ENCODE results near the gene SDC3. TPM values are rescaled to one million over a fixed set of nuclear protein-coding genes. Genes with fewer than 3 reads are reported as not detected.

SDC3 gene
- total and polyA plus RNA-seq, 4 experiments from 2014 or later = 0.29 to 0.64 TPM; not detected in 2

GRCh38 chr1:30846587-30846986 is 62.0 kb downstream of the SDC3 start:
- Mint-ChIP-seq H3K4me1 (no peaks in the 10 kb centered on the region), H3K9me3 (peaks cover 0 to 4% (median 0%) of the 10 kb centered on the region in 8 donors), H3K4me3 (no peak overlapping the region), H3K27me3 (peaks cover 28 to 44% of the 10 kb centered on the region in 2 donors), H3K36me3 (no peaks in the 10 kb centered on the region), H3K27ac (no peak overlapping the region)
- DNase-seq = no peak
- Histone ChIP-seq H3K27ac (ENCODE audit: low read depth, low read length) (no peak overlapping the region), H3K4me3 (ENCODE audit: low read length in 2 of 2) (no peak overlapping the region), H3K27me3 (ENCODE audit: insufficient read depth, low read length) (peaks cover 21% of the 10 kb centered on the region), H3K9me3 (ENCODE audit: control insufficient read depth in 1 of 2, low read length in 2 of 2) (no peaks in the 10 kb centered on the region), H3K4me1 (ENCODE audit: insufficient read depth, low read length) (no peaks in the 10 kb centered on the region), H3K36me3 (ENCODE audit: insufficient read depth, low read length) (no peaks in the 10 kb centered on the region)
- intact Hi-C loops (cut with micrococcal nuclease) = no loop called here
- POLR2A ChIA-PET (ENCODE audit: partially characterized antibody) = no interaction called here
- CTCF ChIA-PET (ENCODE audit: partially characterized antibody) = no interaction called here

GRCh38 chr1:30845904-30846290 is 62.7 kb downstream of the SDC3 start:
- no peak overlapping the region for H3K27ac Mint-ChIP-seq
- no peak for DNase-seq
- Histone ChIP-seq H3K4me3 (ENCODE audit: low read length in 2 of 2) (no peak overlapping the region), H3K27ac (ENCODE audit: low read depth, low read length) (no peak overlapping the region), H3K36me3 (ENCODE audit: insufficient read depth, low read length) (no peaks in the 10 kb centered on the region), H3K4me1 (ENCODE audit: insufficient read depth, low read length) (no peaks in the 10 kb centered on the region), H3K27me3 (ENCODE audit: insufficient read depth, low read length) (peaks cover 21% of the 10 kb centered on the region), H3K9me3 (ENCODE audit: control insufficient read depth in 1 of 2, low read length in 2 of 2) (no peaks in the 10 kb centered on the region)
- ChIA-PET CTCF (ENCODE audit: partially characterized antibody) (no interaction called here), POLR2A (ENCODE audit: partially characterized antibody) (no interaction called here)
- H3K36me3 Mint-ChIP-seq = no peaks in the 10 kb centered on the region
- no peak overlapping the region for H3K4me3 Mint-ChIP-seq
- H3K4me1 Mint-ChIP-seq = no peaks in the 10 kb centered on the region
- intact Hi-C loops (cut with micrococcal nuclease) = no loop called here
- H3K27me3 Mint-ChIP-seq = peaks cover 29 to 49% of the 10 kb centered on the region in 2 donors
- H3K9me3 Mint-ChIP-seq = peaks cover 0 to 4% (median 0%) of the 10 kb centered on the region in 8 donors

- DNase-seq = no peak
- Mint-ChIP-seq H3K36me3 (no peaks in the 10 kb centered on the region), H3K27ac (peak overlapping the region in 1 of 7 donors; percentile 17), H3K27me3 (peaks cover 29 to 54% of the 10 kb centered on the region in 2 donors), H3K4me1 (no peaks in the 10 kb centered on the region), H3K4me3 (no peak overlapping the region), H3K9me3 (peaks cover 0 to 4% (median 0%) of the 10 kb centered on the region in 8 donors)
- H3K4me1 ChIP-seq (ENCODE audit: insufficient read depth, low read length) = no peaks in the 10 kb centered on the region
- peaks cover 21% of the 10 kb centered on the region for H3K27me3 ChIP-seq (ENCODE audit: insufficient read depth, low read length)
- no peak overlapping the region for H3K4me3 ChIP-seq (ENCODE audit: low read length in 2 of 2)
- ChIA-PET POLR2A (ENCODE audit: partially characterized antibody) (no interaction called here), CTCF (ENCODE audit: partially characterized antibody) (no interaction called here)
- no peaks in the 10 kb centered on the region for H3K9me3 ChIP-seq (ENCODE audit: control insufficient read depth in 1 of 2, low read length in 2 of 2)
- intact Hi-C loops (cut with micrococcal nuclease) = no loop called here
- H3K27ac ChIP-seq (ENCODE audit: low read depth, low read length) = no peak overlapping the region
- no peaks in the 10 kb centered on the region for H3K36me3 ChIP-seq (ENCODE audit: insufficient read depth, low read length)
Measured at GRCh38 chr1:30845237-30845903, 63.2 kb downstream of the SDC3 start.

GRCh38 chr1:30844631-30845030 is 63.9 kb downstream of the SDC3 start:
- Histone ChIP-seq H3K36me3 (ENCODE audit: insufficient read depth, low read length) (no peaks in the 10 kb centered on the region), H3K4me1 (ENCODE audit: insufficient read depth, low read length) (no peaks in the 10 kb centered on the region), H3K27me3 (ENCODE audit: insufficient read depth, low read length) (peaks cover 21% of the 10 kb centered on the region), H3K4me3 (ENCODE audit: low read length in 2 of 2) (no peak overlapping the region), H3K27ac (ENCODE audit: low read depth, low read length) (no peak overlapping the region), H3K9me3 (ENCODE audit: control insufficient read depth in 1 of 2, low read length in 2 of 2) (no peaks in the 10 kb centered on the region)
- intact Hi-C loops (cut with micrococcal nuclease) = no loop called here
- ChIA-PET POLR2A (ENCODE audit: partially characterized antibody) (no interaction called here), CTCF (ENCODE audit: partially characterized antibody) (interaction anchor here (1.5 kb wide), 1 partner anchor 43 kb away, joined by 3 read pairs; no protein-coding TSS in a partner anchor)
- H3K9me3 Mint-ChIP-seq = peaks cover 0 to 2% (median 0%) of the 10 kb centered on the region in 8 donors
- H3K4me1 Mint-ChIP-seq = no peaks in the 10 kb centered on the region
- H3K27me3 Mint-ChIP-seq = peaks cover 24 to 55% of the 10 kb centered on the region in 2 donors
- DNase-seq = no peak
- H3K36me3 Mint-ChIP-seq = no peaks in the 10 kb centered on the region
- no peak overlapping the region for H3K4me3 Mint-ChIP-seq
- no peak overlapping the region for H3K27ac Mint-ChIP-seq

GRCh38 chr1:30842697-30843354 is 65.7 kb downstream of the SDC3 start:
- CTCF ChIA-PET (ENCODE audit: partially characterized antibody) = interaction anchor here (0.5 kb wide), 1 partner anchor 320 kb away, joined by 3 read pairs; no protein-coding TSS in a partner anchor
- DNase-seq = no peak
- Mint-ChIP-seq H3K9me3 (peaks cover 0 to 4% (median 0%) of the 10 kb centered on the region in 8 donors), H3K27me3 (peaks cover 22 to 55% of the 10 kb centered on the region in 2 donors), H3K4me3 (no peak overlapping the region), H3K4me1 (no peaks in the 10 kb centered on the region), H3K36me3 (no peaks in the 10 kb centered on the region), H3K27ac (no peak overlapping the region)
- no peak overlapping the region for H3K4me3 ChIP-seq (ENCODE audit: low read length in 2 of 2)
- peaks cover 21% of the 10 kb centered on the region for H3K27me3 ChIP-seq (ENCODE audit: insufficient read depth, low read length)
- no peaks in the 10 kb centered on the region for H3K4me1 ChIP-seq (ENCODE audit: insufficient read depth, low read length)
- no peak overlapping the region for H3K27ac ChIP-seq (ENCODE audit: low read depth, low read length)
- no peaks in the 10 kb centered on the region for H3K9me3 ChIP-seq (ENCODE audit: control insufficient read depth in 1 of 2, low read length in 2 of 2)
- intact Hi-C loops (cut with micrococcal nuclease) = no loop called here
- no peaks in the 10 kb centered on the region for H3K36me3 ChIP-seq (ENCODE audit: insufficient read depth, low read length)
- POLR2A ChIA-PET (ENCODE audit: partially characterized antibody) = no interaction called here

GRCh38 chr1:30840904-30841598 is 67.5 kb downstream of the SDC3 start:
- intact Hi-C loops (cut with micrococcal nuclease) = no loop called here
- peaks cover 21 to 56% of the 10 kb centered on the region in 2 donors for H3K27me3 Mint-ChIP-seq
- H3K36me3 ChIP-seq (ENCODE audit: insufficient read depth, low read length) = no peaks in the 10 kb centered on the region
- no peak for DNase-seq
- no peaks in the 10 kb centered on the region for H3K9me3 ChIP-seq (ENCODE audit: control insufficient read depth in 1 of 2, low read length in 2 of 2)
- no peaks in the 10 kb centered on the region for H3K4me1 ChIP-seq (ENCODE audit: insufficient read depth, low read length)
- H3K4me3 Mint-ChIP-seq = no peak overlapping the region
- H3K27me3 ChIP-seq (ENCODE audit: insufficient read depth, low read length) = peaks cover 12% of the 10 kb centered on the region
- no peak overlapping the region for H3K27ac ChIP-seq (ENCODE audit: low read depth, low read length)
- POLR2A ChIA-PET (ENCODE audit: partially characterized antibody) = no interaction called here
- H3K9me3 Mint-ChIP-seq = peaks cover 0 to 3% (median 0%) of the 10 kb centered on the region in 8 donors
- no peaks in the 10 kb centered on the region for H3K4me1 Mint-ChIP-seq
- CTCF ChIA-PET (ENCODE audit: partially characterized antibody) = no interaction called here
- no peak overlapping the region for H3K27ac Mint-ChIP-seq
- H3K4me3 ChIP-seq (ENCODE audit: low read length in 2 of 2) = no peak overlapping the region
- no peaks in the 10 kb centered on the region for H3K36me3 Mint-ChIP-seq

GRCh38 chr1:30839827-30840359 is 68.7 kb downstream of the SDC3 start:
- peaks cover 0 to 3% (median 0%) of the 10 kb centered on the region in 8 donors for H3K9me3 Mint-ChIP-seq
- Histone ChIP-seq H3K4me1 (ENCODE audit: insufficient read depth, low read length) (no peaks in the 10 kb centered on the region), H3K27me3 (ENCODE audit: insufficient read depth, low read length) (peaks cover 4% of the 10 kb centered on the region), H3K4me3 (ENCODE audit: low read length in 2 of 2) (no peak overlapping the region), H3K36me3 (ENCODE audit: insufficient read depth, low read length) (no peaks in the 10 kb centered on the region), H3K27ac (ENCODE audit: low read depth, low read length) (no peak overlapping the region), H3K9me3 (ENCODE audit: control insufficient read depth in 1 of 2, low read length in 2 of 2) (no peaks in the 10 kb centered on the region)
- no peak overlapping the region for H3K4me3 Mint-ChIP-seq
- CTCF ChIA-PET (ENCODE audit: partially characterized antibody) = no interaction called here
- H3K27ac Mint-ChIP-seq = no peak overlapping the region
- H3K4me1 Mint-ChIP-seq = no peaks in the 10 kb centered on the region
- peaks cover 12 to 46% of the 10 kb centered on the region in 2 donors for H3K27me3 Mint-ChIP-seq
- DNase-seq = no peak
- POLR2A ChIA-PET (ENCODE audit: partially characterized antibody) = no interaction called here
- intact Hi-C loops (cut with micrococcal nuclease) = no loop called here
- no peaks in the 10 kb centered on the region for H3K36me3 Mint-ChIP-seq
